ENCODE results near the gene SMAD1.

GRCh38 chr4:145451895-145452294, 29.8 kb upstream of the SMAD1 start:
- TF ChIP-seq CTCF (IDR thresholded peaks at IDR 0.05) = no peak
- no peak for TF ChIP-seq REST (IDR thresholded peaks at IDR 0.05; ENCODE audit: low read depth, low read length)
- no peak for TF ChIP-seq ELF1 (IDR thresholded peaks at IDR 0.05)
- TF ChIP-seq EZH2phosphoT487 (IDR thresholded peaks at IDR 0.05; ENCODE audit: borderline replicate concordance, low read depth) = no peak
- TF ChIP-seq RAD21 (IDR thresholded peaks at IDR 0.05; ENCODE audit: low read length) = no peak
- TF ChIP-seq RXRA (IDR thresholded peaks at IDR 0.05; ENCODE audit: borderline replicate concordance, low read depth) = no peak
- TF ChIP-seq PBX3 (IDR thresholded peaks at IDR 0.05) = no peak
- no peak for TF ChIP-seq SMC3 (IDR thresholded peaks at IDR 0.05; ENCODE audit: low read depth, low read length)
- no peak for TF ChIP-seq CHD2 (IDR thresholded peaks at IDR 0.05; ENCODE audit: low read length, partially characterized antibody)
- no peak for TF ChIP-seq MAX (IDR thresholded peaks at IDR 0.05; ENCODE audit: low read depth)
- no peak for TF ChIP-seq JUND (IDR thresholded peaks at IDR 0.05)
- no peak for TF ChIP-seq RCOR1 (IDR thresholded peaks at IDR 0.05; ENCODE audit: low read length)
- TF ChIP-seq IRF3 (IDR thresholded peaks at IDR 0.05; ENCODE audit: low read depth, low read length) = no peak

Measured in SK-N-SH (cell line).